Uterus (tissue), 4 donors: ENCODE measurements around the gene COL11A1. TPM values are rescaled to one million over a fixed set of nuclear protein-coding genes. Genes with fewer than 3 reads are reported as not detected.

Experiments
- DNase-seq, 2 donors: peaks; one replicate each; pipeline ENCODE4 v3.0.0-alpha.2; 2019 to 2020
- H3K27ac ChIP-seq, 2 donors: fragments of 200-600 bp; sonication (generic); 1 replicate in 1 of 2; 2 replicates in 1 of 2; pipeline ENCODE4 v1.5.1; 2016 to 2018
- H3K27me3 ChIP-seq, 2 donors: fragments of 200-600 bp; sonication (generic); one replicate each; pipeline ENCODE4 v1.5.1; 2018 to 2019; ENCODE audit warnings: control low read depth in 1 of 2
- H3K36me3 ChIP-seq, 2 donors: fragments of 200-600 bp; sonication (generic); one replicate each; pipeline ENCODE4 v1.5.1; 2019; ENCODE audit warnings: control low read depth in 1 of 2
- H3K4me1 ChIP-seq, 2 donors: fragments of 200-600 bp; sonication (generic); one replicate each; pipeline ENCODE4 v1.5.1; 2018 to 2019; ENCODE audit warnings: control low read depth in 1 of 2
- H3K4me3 ChIP-seq, 2 donors: fragments of 200-600 bp; sonication (generic); 1 replicate in 1 of 2; 2 replicates in 1 of 2; pipeline ENCODE4 v1.5.1; 2018 to 2019; ENCODE audit warnings: mild to moderate bottlenecking in 1 of 2
- H3K9me3 ChIP-seq, 2 donors: fragments of 200-600 bp; sonication (generic); one replicate each; pipeline ENCODE4 v1.5.1; 2019; ENCODE audit warnings: control low read depth in 1 of 2
- POLR2A ChIP-seq, 2 donors: fragments of 450-650 bp; IDR thresholded peaks; one replicate each; pipeline ENCODE4 v1.6.1; 2016; ENCODE audit warnings: antibody characterized with exemption in 2 of 2, mild to moderate bottlenecking in 1 of 2, moderate library complexity in 1 of 2
- intact Hi-C: fragments of 100-400 bp; cut with DNase I; formaldehyde crosslinking; loops from one replicate; pipeline ENCODE4 v1.15.1; 2023; ENCODE audit warnings: low total_unique reads
- total RNA-seq, 4 donors: library from RNA; depleted of rRNA in 3 of 4; stranded (reverse); fragments of >200 nt in 3 of 4; gene quantifications; one replicate each; pipeline versions ENCODE4 v1.1.0 to v1.2.4, GENCODE V29; 2014 to 2023
- TF ChIP-seq, protein P1 (sequence below), 4 experiments: fragments of 200-600 bp in 2 of 4; fragments of 450-650 bp in 2 of 4; sonication (generic) in 2 of 4; IDR thresholded peaks; one replicate each; pipeline ENCODE4 v1.5.1; 2016 to 2019; ENCODE audit warnings: antibody characterized with exemption in 4 of 4, mild to moderate bottlenecking in 2 of 4, moderate library complexity in 1 of 4
- donor health status: DM: yes; HTN: yes; CAD: no.

Gene COL11A1
- total RNA-seq, 4 donors from 2014 or later = 0.76 to 30.1 TPM; not detected in 2

DNA sequence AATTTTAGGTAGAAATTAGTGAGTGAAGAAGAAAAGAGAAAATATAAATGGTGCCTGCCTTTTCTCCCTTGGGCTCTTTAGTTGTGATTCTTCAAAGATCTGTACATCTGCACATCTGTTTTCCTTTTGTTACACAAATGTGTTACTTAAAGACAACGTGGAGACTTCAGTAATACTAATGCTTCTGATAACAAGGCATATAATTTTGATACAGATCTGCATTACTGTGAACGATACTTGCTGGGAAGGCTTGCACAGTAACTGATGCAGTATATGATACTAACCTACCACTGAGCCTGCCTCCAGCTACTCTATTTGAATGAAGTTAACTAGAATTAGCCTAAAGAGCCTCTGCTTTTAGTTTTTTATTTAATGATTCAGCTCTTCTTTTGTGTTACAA lies 244.6 kb downstream of the COL11A1 start:
- H3K36me3 ChIP-seq = no peaks in the 10 kb centered on the region

DNA sequence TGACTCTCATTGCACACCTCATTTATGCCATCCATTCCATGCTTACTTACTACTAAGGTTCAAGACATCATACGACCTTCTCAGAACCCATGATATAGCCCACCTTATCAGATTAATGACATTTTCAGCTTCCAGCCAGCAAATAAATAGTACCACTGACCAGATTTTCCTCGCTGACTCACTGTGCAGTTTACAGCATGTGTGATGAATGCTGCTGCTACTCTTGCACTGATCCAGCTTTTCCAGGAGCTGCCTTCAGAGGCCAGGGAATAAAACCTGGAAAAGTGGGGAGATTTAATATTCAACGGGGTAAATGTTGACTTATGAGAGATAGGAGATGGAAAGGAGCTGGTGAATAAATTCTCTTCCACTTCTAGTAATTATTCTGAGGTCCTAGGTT lies 247.1 kb downstream of the COL11A1 start:
- Histone ChIP-seq H3K9me3 (no peaks in the 10 kb centered on the region), H3K36me3 (no peaks in the 10 kb centered on the region), H3K27me3 (no peaks in the 10 kb centered on the region), H3K4me3 (no peak overlapping the region), H3K27ac (no peak overlapping the region), H3K4me1 (no peaks in the 10 kb centered on the region)
- TF ChIP-seq POLR2A (IDR thresholded peaks at IDR 0.05) = no peak
- TF ChIP-seq, protein P1, sequence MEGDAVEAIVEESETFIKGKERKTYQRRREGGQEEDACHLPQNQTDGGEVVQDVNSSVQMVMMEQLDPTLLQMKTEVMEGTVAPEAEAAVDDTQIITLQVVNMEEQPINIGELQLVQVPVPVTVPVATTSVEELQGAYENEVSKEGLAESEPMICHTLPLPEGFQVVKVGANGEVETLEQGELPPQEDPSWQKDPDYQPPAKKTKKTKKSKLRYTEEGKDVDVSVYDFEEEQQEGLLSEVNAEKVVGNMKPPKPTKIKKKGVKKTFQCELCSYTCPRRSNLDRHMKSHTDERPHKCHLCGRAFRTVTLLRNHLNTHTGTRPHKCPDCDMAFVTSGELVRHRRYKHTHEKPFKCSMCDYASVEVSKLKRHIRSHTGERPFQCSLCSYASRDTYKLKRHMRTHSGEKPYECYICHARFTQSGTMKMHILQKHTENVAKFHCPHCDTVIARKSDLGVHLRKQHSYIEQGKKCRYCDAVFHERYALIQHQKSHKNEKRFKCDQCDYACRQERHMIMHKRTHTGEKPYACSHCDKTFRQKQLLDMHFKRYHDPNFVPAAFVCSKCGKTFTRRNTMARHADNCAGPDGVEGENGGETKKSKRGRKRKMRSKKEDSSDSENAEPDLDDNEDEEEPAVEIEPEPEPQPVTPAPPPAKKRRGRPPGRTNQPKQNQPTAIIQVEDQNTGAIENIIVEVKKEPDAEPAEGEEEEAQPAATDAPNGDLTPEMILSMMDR (IDR thresholded peaks at IDR 0.05) = no peak
- intact Hi-C loops = no loop called here
- DNase-seq = no peak

More for the DNA sequence above, 244.6 kb downstream of the COL11A1 start:
- Histone ChIP-seq H3K27me3 (no peaks in the 10 kb centered on the region), H3K4me1 (no peaks in the 10 kb centered on the region), H3K27ac (no peak overlapping the region), H3K4me3 (no peak overlapping the region), H3K9me3 (no peaks in the 10 kb centered on the region)
- no peak for DNase-seq
- TF ChIP-seq, protein P1 (IDR thresholded peaks at IDR 0.05) = no peak
- no peak for TF ChIP-seq POLR2A (IDR thresholded peaks at IDR 0.05)
- intact Hi-C loops = no loop called here

DNA sequence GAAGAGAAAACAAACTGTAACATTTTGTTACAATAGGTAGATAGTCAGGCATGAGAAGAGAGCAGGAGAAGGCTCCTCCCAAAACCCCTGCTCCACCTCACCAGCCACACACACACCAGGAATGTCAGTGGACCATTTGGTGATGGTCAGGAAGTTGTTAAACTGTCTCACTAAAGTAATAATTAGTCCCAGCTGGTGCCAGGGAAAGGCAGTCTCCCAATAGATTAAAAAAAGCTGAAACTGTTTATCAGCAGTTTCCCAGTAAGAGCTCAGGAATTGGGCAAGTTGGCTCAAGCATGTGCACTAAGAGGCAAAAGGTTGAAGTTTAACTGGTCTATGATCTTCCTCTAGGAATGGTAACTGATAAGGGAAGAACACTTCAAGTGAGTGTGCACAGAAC lies 249.6 kb downstream of the COL11A1 start:
- no peak for TF ChIP-seq POLR2A (IDR thresholded peaks at IDR 0.05)
- TF ChIP-seq, protein P1 (IDR thresholded peaks at IDR 0.05) = no peak
- intact Hi-C loops = no loop called here
- H3K27ac ChIP-seq = no peak overlapping the region
- H3K4me1 ChIP-seq = no peaks in the 10 kb centered on the region
- no peaks in the 10 kb centered on the region for H3K36me3 ChIP-seq
- no peak for DNase-seq
- H3K9me3 ChIP-seq = no peaks in the 10 kb centered on the region
- H3K4me3 ChIP-seq = no peak overlapping the region
- no peaks in the 10 kb centered on the region for H3K27me3 ChIP-seq

DNA sequence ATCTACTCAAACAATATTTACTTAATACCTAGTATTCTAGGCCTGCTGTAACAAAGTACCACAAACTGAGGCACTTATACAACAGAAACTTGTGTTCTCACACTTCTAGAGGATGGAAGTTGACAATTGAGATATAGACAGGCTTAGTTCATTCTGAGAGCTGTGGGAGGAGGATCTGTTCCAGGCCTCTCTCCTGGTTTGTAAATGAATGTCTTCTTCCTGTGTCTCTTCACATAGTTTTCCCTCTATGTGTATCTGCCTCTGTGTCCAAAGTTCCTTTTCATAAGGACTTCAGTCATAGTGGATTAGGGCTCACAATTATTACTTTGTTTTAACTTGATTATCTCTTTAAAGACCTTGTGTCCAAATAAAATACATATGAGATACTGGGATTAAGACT lies 251.1 kb downstream of the COL11A1 start:
- intact Hi-C loops = no loop called here
- no peaks in the 10 kb centered on the region for H3K27me3 ChIP-seq
- TF ChIP-seq, protein P1 (IDR thresholded peaks at IDR 0.05) = no peak
- TF ChIP-seq POLR2A (IDR thresholded peaks at IDR 0.05) = no peak
- H3K9me3 ChIP-seq = no peaks in the 10 kb centered on the region
- no peak overlapping the region for H3K27ac ChIP-seq
- no peak for DNase-seq
- H3K4me3 ChIP-seq = no peak overlapping the region
- H3K4me1 ChIP-seq = no peaks in the 10 kb centered on the region
- no peaks in the 10 kb centered on the region for H3K36me3 ChIP-seq

DNA sequence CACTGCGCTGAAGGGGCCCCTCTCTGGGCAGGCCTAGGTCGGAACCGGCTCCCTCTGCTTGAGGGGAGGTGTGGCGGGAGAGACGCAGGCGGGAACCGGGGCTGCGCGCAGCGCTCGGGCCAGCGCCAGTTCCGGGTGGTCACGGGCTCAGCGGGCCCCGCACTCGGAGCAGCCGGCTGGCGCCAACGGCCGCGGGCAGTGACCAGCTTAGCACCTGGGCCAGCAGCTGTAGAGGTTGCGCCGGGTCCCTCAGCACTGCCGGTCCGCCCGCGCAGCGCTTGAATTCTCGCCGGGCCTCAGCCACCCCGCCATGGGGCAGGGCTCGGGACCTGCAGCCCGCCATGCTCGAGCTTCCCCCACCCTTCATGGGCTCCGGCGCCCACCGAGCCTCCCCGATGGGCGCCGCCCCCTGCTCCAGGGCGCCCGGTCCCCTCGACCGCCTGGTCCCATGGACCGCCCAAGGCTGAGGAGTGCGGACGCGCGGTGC lies 254.6 kb downstream of the COL11A1 start:
- DNase-seq = no peak

More for the DNA sequence above, 254.6 kb downstream of the COL11A1 start:
- no peaks in the 10 kb centered on the region for H3K36me3 ChIP-seq
- H3K4me1 ChIP-seq = no peaks in the 10 kb centered on the region
- intact Hi-C loops = no loop called here
- no peak for TF ChIP-seq POLR2A (IDR thresholded peaks at IDR 0.05)
- TF ChIP-seq, protein P1 (IDR thresholded peaks at IDR 0.05) = no peak
- H3K27me3 ChIP-seq = no peaks in the 10 kb centered on the region
- no peak overlapping the region for H3K4me3 ChIP-seq
- no peaks in the 10 kb centered on the region for H3K9me3 ChIP-seq
- H3K27ac ChIP-seq = no peak overlapping the region
